NCI-H1436 (cell line): ENCODE measurements around the gene FMN1.

ENCODE experiments used
- DNase-seq: peaks from one replicate; lab custom pipeline; 2025; lab: John Stamatoyannopoulos, UW

FMN1 gene

DNA sequence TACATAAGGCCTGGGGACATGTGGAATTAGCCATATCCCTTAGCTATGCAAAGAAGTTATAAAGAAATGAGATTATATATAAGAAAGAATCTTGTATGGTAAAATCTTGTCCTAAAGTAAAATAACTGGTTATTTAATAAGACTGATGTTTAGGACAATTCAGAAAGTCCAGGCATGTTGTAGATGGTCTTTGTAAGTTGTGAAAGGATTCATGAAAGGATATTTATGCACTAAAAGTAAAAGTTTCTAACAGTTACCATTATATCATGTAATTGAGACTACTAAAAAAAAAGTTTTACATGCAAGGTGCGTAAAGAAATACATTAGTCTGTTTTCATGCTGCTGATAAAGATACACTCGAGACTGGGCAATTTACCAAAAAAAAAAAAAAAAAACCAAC is 146.3 kb downstream of the FMN1 start:
- no peak for DNase-seq

DNA sequence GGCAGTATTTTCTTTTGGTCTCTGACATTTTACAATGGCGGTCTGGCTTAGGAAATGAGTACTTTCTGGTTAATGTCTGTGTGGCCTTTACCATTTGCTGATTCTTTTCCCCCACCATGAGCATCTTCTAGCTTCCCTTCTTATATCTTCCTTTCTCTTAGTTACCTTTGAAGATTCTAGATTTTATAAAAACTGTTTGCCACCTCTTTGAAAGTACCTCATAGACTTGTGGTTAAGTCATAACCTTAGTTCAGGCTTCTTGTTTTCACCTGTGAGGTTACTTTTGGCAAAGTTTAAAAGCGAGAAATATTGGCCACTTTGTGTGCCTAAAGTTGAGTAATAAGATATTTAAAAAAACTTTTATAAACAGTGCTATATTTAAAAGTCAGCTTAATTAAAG is 147.4 kb downstream of the FMN1 start:
- DNase-seq: no peak

DNA sequence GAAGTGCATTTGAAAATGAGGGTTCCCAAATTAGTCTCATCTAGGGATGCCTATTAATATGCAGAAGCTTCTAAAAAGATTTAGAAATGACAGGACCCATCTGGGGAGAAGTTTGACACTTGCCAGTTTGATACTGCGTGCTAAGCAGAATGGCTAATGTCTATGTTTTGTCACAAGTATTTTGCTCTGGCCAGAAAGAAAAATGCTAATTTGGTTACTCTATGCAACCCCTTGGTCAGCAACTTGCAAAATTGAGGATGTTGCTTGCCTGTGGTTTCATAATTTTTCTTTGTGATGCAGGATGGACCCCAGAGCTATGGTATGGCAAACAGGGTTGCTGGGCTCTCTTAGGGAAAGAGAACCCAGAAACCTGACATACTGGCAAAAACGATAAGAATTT is 148.2 kb downstream of the FMN1 start:
- no peak for DNase-seq

DNA sequence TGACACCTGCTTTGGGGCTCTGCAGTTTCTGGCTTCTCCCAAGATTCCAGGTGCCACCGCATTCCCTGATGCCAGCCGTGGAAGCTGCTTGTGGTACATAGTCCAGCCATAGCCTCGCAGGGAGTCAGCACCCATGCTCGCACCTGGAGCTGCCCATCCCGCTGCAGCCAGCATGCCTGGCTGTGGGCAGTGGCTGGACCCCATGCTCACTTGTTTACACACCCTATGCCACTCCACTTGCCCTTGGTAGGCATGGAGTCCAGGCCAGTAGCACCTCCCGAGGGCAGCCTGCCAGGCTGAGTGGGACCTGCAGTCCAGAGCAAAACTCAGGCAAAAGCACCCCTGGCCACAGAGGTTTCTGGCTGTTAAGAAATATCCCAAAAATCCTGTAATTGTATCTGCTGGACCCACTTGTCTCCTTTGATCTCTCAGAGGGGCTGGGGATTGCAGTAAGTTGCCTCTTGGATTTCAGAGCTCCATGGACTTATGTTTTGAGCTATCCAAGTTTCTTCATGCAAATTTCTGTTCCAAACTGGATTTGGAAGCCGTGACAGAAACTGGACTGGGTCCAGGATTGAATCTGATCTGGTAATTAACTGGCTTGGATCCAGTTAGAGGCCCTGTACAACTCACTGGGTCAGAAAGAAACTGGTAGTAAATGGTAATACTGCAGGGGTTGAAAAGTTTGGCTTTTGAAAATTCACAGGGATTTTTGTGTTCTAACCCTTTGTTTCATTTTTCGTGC is 149.3 kb downstream of the FMN1 start:
- no peak for DNase-seq

DNA sequence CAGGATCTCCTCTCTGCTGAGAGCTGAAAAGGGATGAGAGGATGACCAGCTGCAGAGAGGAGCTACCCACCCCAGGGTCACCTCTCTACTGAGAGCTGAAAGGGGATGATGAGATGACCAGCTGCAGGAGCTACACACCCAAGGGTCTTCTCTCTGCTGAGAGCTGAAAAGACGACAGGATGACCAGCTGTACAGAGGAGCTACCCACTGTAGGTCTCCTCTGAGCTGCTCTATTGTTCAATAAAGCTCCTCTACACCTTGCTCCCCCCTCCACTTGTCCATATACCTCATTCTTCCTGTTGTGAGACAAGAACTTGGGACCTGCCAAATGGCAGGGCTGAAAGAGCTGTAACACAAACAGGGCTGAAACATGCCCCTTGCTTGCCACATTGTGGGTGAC is 149.9 kb downstream of the FMN1 start:
- no peak for DNase-seq

DNA sequence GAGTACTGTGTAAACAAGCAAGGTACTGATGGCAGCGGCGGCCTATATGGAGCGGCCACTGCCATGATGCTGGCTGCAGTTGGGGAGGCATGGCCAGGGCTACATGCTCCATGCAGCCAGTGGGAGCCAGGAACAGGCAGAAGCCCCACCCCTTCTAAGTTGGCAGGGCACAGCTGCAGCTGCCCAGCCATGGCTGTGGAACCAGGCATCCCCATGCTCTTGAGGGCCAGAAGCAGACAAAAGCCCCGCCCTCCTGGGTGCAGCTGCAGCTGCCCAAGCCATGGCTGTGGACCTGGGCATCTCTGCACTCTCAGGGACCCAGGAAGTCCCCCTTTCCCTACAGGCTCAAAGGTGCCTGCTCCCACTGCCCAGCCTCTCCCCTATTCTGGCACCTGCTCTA is 150.9 kb downstream of the FMN1 start:
- DNase-seq: no peak

DNA sequence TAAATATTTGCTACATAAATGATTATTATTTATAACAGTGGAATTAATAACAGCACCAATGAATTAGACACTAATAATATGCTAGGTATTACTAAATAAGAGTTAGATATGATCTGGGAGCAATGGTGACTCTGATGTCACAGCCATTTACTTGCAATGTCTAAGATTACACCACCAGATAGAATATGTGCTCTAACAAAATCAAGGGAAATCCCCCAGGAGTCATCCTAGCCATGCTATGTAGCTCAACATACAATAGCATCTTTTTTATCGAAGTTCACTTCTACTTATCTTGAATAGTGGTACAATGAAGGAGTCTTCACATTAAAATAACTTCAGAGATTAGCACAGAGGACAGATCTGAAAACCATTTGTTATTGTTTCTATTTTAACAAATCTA is 154.0 kb downstream of the FMN1 start:
- DNase-seq: no peak

DNA sequence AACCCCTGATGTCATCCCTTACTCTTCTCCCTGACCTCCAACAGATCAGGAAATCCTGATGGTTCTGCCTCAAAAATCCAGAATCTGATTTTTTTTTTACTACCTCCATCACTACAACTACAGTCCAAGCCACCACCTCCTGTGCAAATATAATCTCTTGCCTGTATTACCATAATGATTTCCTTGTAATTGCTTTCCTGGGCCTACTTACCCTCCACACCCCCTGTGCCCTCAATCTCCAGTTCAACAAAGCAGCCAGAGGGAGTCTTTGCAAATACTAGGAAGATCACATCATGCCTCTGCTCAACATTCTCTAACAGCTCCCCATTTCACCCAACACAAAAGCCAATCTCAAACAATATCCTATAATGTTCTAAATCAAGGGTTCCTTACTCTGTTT is 159.9 kb downstream of the FMN1 start:
- no peak for DNase-seq

DNA sequence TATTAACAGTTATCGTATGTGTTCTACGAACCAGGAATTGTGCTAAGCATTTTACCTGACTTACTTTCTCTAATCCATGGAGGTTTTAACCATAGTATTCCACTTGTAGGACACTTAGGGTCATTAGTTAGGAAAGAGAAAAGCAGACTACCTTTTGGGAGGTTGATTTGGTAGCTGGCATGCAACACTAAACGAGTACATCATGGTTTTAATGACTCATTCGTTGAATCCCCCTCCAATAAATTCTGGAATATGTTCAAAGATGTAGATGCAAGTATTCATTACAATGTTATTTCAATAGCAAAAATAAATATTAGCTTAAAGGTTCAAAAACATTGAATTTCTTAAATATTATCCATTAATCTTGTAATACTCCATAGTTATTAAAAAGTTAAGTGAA is 162.5 kb downstream of the FMN1 start:
- DNase-seq: no peak

DNA sequence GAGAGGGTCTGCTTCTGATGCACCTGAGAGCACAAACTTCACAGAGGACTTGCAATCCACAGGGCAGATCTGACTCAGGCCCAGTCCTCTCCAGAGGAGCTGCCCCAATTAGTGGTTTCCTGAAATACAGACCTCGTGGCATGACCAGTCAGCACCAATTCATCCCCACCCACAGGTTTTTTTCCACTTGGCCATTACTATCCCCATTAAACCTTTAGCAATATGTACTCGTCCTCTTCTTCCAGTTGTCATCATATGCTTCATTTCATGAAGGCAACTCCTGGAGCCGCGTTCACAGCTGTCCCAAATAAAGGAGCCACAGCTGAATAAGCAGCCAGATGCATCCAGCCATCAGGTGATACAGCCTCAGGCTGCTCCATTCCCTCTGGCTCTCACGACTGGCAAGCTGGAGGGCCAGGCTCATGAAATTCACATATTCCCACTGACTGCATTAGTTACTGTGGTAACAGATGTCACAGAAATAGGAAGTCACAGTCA is 163.1 kb downstream of the FMN1 start:
- DNase-seq: no peak

DNA sequence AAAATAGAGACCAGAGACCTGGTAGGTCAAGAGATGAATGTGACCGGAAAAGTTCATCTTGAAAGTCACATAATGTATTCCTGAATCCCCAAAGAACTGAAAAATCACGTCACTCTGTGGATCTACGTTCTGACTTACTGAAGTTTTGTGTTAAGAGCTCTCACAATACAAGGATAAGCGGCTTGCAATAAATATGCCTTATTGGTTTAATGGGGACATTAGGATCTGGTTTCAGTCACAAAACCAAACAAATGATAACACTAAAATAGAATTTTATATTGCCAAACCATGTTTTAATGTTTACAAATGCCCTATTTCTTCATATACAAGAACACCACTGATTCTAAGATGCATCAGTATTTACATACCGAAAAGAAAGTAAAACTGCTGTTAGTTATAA is 164.2 kb downstream of the FMN1 start:
- no peak for DNase-seq

DNA sequence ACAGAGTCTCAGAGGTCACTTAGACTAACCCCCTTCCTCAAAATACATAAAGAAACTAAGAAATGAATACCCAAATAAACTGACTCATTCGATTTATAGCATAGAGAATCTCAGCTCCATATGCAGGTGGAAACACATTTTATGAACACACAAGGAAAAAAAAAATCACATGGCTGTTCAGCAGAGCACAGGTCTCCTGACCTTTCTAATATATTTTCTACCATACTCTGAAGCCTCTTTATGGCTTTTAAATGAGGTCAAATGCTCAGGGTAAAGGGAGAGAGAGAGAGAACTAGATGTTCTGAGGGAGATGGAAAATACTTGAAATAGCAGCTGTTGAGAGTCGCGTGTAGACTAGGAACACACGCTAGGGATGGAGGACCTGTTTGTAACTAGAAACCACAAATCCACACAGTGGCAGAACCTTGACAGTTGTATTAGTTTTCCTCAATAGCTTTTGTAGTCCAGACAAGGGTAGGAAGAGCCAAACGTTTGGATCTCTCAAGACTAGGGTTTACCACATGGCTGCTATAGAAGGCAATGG is 165.3 kb downstream of the FMN1 start:
- no peak for DNase-seq

DNA sequence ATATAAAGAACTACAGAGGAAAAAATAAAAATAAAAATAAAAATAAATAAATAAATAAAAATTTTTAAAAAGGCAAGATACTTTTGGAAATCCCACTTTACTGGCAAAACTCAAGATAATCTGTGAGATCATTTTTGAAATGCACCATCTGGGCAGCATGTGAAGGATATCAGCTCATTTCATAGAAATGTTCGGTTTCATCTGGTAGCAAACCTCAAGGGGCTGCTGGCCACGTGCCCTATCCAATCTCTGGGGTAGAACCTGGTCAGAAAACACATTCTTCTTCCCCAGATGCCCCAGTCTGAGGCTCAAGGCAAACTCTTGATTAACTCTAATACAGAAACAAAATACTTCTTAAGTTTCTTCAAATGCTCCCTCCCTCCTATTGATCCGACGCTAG is 166.0 kb downstream of the FMN1 start:
- no peak for DNase-seq

DNA sequence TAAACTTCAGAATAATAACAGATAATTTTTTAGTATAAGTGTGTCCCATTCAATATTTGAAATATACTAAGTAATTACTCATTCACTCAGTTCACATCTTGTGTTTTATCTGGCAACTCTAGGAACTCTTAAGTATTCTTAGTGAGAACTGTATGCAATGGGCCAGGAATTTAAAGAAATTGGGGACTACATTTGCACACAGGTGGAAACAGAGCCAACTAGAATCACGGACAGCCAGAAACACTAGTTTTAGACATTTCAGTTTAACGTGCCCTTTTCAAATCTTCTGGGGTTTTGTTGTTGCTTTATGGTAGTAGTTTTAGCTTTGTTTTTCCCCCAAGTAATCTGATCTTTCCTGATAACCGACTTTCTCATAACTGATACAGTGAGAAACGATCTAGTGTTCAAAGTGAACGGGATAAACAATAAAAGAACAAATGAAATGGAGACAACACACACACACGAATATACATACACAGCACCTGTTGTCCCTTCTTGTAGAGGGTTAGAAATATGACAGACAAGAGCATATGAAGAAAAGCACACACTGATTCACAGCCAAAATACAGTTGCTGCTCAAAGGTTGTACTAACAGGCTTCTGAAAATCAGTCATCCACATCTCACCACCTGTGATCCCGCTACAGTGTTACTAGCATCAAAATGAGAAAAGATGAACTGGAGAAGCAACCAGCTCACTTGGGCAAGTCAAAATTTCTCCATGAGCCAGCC is 167.0 kb downstream of the FMN1 start:
- no peak for DNase-seq

DNA sequence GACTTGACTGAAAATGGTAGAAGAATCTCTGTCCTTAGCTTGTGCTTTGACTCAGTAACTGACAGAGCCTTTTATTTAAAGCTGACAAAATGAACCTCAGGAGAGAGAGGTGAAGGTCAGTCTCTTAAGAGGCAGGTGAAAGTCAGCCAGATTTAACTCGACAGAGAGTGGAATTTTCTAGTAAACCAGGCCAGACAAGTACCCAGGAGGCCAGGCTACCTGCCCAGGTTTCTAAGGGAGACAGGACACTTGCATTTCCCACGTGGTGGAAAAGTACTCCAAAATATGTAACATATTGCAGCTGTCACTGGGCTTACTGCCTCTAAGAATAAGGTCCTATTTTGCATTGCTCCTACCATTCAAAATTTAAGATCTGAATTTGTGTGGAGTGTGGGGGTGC is 167.9 kb downstream of the FMN1 start:
- DNase-seq: no peak

DNA sequence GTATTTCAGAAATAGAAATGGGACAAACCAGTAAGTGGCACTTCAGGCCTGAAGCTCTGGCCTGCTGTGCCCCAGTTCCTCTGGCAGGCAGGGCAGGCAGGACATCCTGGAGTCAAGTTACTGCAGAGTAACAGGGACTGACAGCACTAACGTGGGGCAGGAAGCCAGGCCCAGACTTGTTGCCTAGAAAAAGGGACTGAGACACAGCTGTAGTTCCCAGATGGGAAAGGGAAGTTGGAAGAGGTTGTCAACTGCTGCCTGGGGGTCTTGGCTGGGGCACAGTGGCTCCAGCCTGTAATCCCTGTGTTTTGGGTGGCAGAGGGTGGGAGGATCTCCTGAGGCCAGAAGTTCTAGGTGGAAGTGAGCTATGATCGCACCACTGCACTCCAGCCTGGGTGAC is 171.9 kb downstream of the FMN1 start:
- no peak for DNase-seq

DNA sequence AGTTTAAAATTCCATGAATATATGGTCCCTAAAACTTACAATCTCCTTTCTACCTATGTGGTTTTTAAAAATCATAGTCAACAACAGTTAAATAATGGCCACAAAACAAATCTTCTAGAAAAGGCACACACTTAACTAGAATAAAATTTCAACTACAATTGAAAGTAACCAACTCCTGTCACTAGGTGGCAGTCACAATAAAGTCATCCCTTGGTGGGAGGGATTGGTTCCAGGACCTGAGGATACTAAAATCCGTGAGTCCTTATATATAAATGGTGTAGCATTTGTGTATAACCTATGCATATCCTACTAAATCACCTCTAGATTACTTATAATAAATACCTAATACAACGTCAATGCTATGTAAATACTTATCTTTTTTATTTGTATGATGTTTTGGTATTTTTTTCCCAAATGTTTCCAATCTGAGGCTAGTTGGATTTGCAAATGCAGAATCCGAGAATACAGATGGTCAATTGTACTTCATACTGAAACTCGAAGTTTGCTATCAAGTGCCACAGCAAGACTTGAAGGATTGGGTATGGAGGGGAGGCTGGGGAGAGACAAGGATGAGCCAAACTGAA is 172.6 kb downstream of the FMN1 start:
- DNase-seq: peak; percentile 9

DNA sequence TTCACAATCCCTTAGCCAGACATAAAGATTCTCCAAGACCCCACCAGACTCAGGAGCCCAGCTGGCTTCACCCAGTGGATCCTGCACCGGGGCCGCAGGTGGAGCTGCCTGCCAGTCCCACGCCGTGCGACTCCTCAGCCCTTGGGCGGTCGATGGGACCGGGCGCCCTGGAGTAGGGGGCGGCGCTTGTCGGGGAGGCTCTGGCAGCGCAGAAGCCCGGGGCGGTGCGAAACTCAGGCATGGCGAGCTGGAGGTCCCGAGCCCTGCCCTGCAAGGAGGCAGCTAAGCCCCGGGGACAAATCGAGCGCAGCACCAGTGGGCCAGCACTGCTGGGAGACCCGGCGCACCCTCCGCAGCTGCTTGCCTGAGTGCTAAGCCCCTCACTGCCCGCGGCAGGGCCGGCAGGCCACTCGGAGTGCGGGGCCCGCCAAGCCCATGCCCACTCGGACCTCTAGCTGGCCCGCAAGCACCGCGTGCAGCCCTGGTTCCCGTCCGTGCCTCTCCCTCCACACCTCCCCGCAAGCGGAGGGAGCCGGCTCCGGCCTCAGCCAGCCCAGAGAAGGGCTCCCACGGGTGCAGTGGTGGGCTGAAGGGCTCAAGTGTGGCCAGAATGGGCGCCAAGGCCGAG is 175.0 kb downstream of the FMN1 start:
- DNase-seq: no peak

DNA sequence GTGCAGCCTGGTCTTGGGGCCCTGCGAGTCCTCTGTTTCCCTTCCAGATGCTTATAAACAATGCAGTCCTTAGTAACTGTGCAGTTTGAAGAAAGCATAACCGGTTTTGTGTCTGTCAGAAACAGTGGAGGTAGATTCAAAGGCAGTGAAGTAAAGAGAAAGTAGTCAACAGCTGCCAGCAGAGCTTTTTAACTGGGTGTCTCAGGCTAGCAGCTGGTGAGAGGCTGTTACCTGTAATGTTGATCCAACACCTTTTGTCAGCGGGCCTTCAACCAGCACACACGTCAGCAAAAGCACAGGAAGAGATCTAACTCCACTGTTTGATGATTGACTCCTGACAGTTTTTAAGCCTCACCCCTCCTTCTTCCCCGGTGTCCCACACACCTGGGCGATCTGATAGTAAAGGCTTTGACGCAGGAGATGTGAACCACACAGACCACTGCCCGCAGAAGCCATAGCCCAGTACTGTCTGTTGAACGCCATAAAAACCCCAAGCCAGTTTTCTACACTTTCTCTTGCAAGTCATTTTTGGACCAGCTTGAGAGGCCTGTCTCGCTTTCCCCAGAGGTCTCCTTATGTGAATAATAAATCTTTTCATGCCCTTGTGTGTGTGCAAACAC is 178.0 kb downstream of the FMN1 start:
- no peak for DNase-seq

DNA sequence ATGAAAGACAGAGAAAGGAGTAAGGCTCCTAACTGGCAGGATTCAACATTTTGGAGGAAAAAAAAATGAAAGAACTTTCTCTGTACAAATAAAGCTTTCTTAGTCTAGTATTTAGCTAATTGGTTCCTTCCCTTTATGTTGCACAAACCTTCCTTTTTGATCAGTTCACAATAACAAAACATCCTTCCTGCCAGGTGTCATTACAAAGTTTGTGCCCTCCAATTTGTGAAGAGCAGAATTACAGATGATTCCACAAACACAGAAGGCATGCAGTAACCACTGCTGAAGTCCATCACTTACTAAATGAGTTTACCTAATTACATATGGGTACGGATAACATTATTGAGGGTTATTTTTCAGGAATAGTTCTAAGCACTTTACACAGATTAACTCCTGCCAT is 179.9 kb downstream of the FMN1 start:
- DNase-seq: no peak

DNA sequence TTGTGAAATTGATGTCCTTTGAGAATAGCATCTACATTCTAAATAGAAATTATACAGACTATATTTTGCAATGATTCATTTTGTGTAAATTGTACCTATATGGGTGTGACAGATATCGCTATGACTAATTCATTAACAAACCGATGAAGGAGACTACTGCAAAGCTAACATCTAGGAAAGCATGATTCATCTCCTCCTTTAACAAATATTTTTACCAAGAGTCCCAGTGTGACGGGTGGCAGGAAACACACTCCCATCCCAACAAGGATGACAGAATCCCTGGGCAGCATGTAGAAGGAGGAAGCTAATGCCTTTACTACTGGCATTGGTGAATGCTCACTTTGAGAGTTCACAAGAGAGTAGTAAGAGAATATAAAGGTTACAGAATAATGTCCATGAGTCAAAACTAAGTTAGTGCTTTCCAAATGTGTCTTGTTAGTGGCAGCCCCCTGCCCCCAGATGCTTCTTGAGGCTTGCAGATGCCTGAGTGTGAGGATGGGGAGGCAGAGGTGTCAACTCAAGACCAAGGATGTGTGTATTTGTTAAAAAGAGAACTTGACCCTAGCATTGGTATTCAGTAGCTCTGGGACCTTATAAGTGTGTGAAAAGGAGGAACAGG is 180.6 kb downstream of the FMN1 start:
- no peak for DNase-seq

DNA sequence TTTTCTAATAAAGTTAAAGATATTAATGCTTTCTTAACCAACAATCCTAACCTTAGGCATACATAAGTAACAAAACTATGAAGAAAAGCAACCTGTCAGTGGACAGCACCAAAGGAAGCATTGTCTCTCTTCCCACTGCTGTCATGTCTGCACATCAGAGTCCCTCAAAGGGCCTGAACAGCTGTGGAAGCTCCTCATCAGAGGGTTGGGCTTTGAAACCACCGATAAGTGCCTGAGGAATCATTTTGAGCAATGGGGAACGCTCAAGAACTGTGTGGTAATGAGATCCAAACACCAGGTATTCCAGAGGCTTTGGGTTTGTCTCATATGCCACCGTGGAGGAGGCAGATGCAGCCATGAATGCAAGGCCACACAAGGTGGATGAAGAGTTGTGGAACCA is 182.5 kb downstream of the FMN1 start:
- DNase-seq: no peak
